HCT116 (cell line): ENCODE measurements around the gene NOC4L. TPM values are rescaled to one million over a fixed set of nuclear protein-coding genes. Genes with fewer than 3 reads are reported as not detected.

Source experiments
- ATAC-seq: fragments of 200-7000 bp; cut with Tn5 transposase; 2 replicates; pipeline ENCODE4 v1.9.1; 2020; ENCODE audit warnings: mild to moderate bottlenecking, moderate library complexity
- BruUV-seq: library from RNA; stranded (reverse); fragments of 400-500 nt; replicated peaks from 2 replicates; lab custom pipeline; 2021; lab: Mats Ljungman, UMichigan
- CTCF ChIA-PET: fragments of 300-600 bp; sonication (Branson Sonifier 250); formaldehyde crosslinking; loops from one replicate; lab custom pipeline; 2021; ENCODE audit warnings: antibody characterized with exemption; lab: Charles Lee
- POLR2A ChIA-PET: fragments of 300-600, 350-600 bp; sonication (Branson Sonifier 250); formaldehyde crosslinking; loops from one replicate; lab custom pipeline; 2021; ENCODE audit warnings: antibody characterized with exemption; lab: Charles Lee
- RAD21 ChIA-PET, 2 experiments: fragments of 300-600 bp; sonication (Branson Sonifier 250); formaldehyde crosslinking; loops; one replicate each; lab custom pipeline; 2023; ENCODE audit warnings: low total read pairs in 2 of 2; ENCODE audit not compliant: uncharacterized antibody in 2 of 2, unreplicated experiment in 2 of 2, low non-redundant PET in 1 of 2; lab: Charles Lee
- DNase-seq: peaks from one replicate; pipeline ENCODE4 v3.0.0-alpha.2; 2010; ENCODE audit warnings: low read depth, low spot score
- H2AFZ ChIP-seq: fragments of 200-600 bp; shearing (Covaris generic), sonication (generic); 2 replicates; pipeline ENCODE4 v1.6.1; 2017; ENCODE audit warnings: low read depth, mixed run types, mixed read lengths, antibody characterized with exemption, low read length; ENCODE audit not compliant: poor library complexity, severe bottlenecking
- H3K27ac ChIP-seq: 2 replicates; pipeline ENCODE4 v1.5.1; 2012; ENCODE audit warnings: low read depth, low read length
- H3K27me3 ChIP-seq: fragments of 200-600 bp; sonication (generic); 2 replicates; pipeline ENCODE4 v1.6.1; 2016; ENCODE audit warnings: mixed run types, low read length, mixed read lengths; ENCODE audit not compliant: insufficient read depth
- H3K36me3 ChIP-seq, 2 experiments: fragments of 200-500 bp in 1 of 2; fragments of 200-600 bp in 1 of 2; sonication (Bioruptor generic) in 1 of 2; sonication (generic) in 1 of 2; 2 replicates each; pipeline versions ENCODE4 v1.5.1 to v1.6.1; 2014 to 2016; ENCODE audit warnings: low read length in 2 of 2, inconsistent platforms in 1 of 2, mixed read lengths in 1 of 2, mixed run types in 1 of 2; ENCODE audit not compliant: insufficient read depth in 2 of 2, control insufficient read depth in 1 of 2
- H3K4me1 ChIP-seq, 2 experiments: fragments of 200-600 bp in 1 of 2; sonication (generic) in 1 of 2; 2 replicates each; pipeline versions ENCODE4 v1.5.1 to v1.6.1; 2012 to 2017; ENCODE audit warnings: low read length in 2 of 2, inconsistent platforms in 1 of 2, mild to moderate bottlenecking in 1 of 2, mixed read lengths in 1 of 2, mixed run types in 1 of 2, moderate library complexity in 1 of 2; ENCODE audit not compliant: insufficient read depth in 2 of 2, control insufficient read depth in 1 of 2
- H3K4me2 ChIP-seq: fragments of 200-600 bp; sonication (generic); 2 replicates; pipeline ENCODE4 v1.6.1; 2017; ENCODE audit warnings: mixed run types, low read length, mixed read lengths
- H3K4me3 ChIP-seq, 2 experiments: fragments of 200-600 bp in 1 of 2; sonication (generic) in 1 of 2; replicated peaks in 1 of 2; 2 replicates each; pipeline ENCODE4 v1.5.1; 2011 to 2016; ENCODE audit warnings: low read length in 2 of 2, control low read depth in 1 of 2, low read depth in 1 of 2, mild to moderate bottlenecking in 1 of 2, mixed read lengths in 1 of 2, mixed run types in 1 of 2
- H3K79me2 ChIP-seq: fragments of 200-600 bp; sonication (generic); 2 replicates; pipeline ENCODE4 v1.6.1; 2017; ENCODE audit warnings: mild to moderate bottlenecking, mixed run types, low read length, moderate library complexity, mixed read lengths; ENCODE audit not compliant: insufficient read depth
- H3K9ac ChIP-seq: fragments of 200-600 bp; sonication (generic); 2 replicates; pipeline ENCODE4 v1.6.1; 2016; ENCODE audit warnings: low read length, mixed read lengths
- H3K9me2 ChIP-seq: fragments of 200-600 bp; sonication (generic), shearing (Covaris generic); 2 replicates; pipeline ENCODE4 v1.6.1; 2017; ENCODE audit warnings: mixed run types, mild to moderate bottlenecking, moderate library complexity; ENCODE audit not compliant: insufficient read depth
- H3K9me3 ChIP-seq, 2 experiments: fragments of 200-500 bp in 1 of 2; fragments of 200-600 bp in 1 of 2; sonication (Bioruptor generic) in 1 of 2; sonication (generic) in 1 of 2; 2 replicates each; pipeline ENCODE4 v1.6.1; 2014 to 2017; ENCODE audit warnings: low read length in 2 of 2, mixed read lengths in 2 of 2, inconsistent platforms in 1 of 2, low read depth in 1 of 2, mild to moderate bottlenecking in 1 of 2, mixed run types in 1 of 2, moderate library complexity in 1 of 2; ENCODE audit not compliant: control insufficient read depth in 1 of 2, insufficient read depth in 1 of 2
- H4K20me1 ChIP-seq: fragments of 200-600 bp; sonication (generic), shearing (Covaris generic); 2 replicates; pipeline ENCODE4 v1.6.1; 2017; ENCODE audit warnings: mixed run types, mild to moderate bottlenecking, moderate library complexity; ENCODE audit not compliant: insufficient read depth
- ATF3 ChIP-seq: IDR thresholded peaks from 2 replicates; pipeline ENCODE4 v1.6.1; 2012
- CBX3 ChIP-seq: IDR thresholded peaks from 2 replicates; pipeline ENCODE4 v1.6.1; 2012; ENCODE audit warnings: low read depth
- CEBPB ChIP-seq: IDR thresholded peaks from 2 replicates; pipeline ENCODE4 v1.6.1; 2012; ENCODE audit warnings: low read depth
- CTCF ChIP-seq, 3 experiments: fragments of 200-600 bp in 1 of 3; sonication (generic) in 1 of 3; IDR thresholded peaks in 2 of 3; conservative IDR thresholded peaks in 1 of 3; 2 replicates each; pipeline ENCODE4 v1.5.1; 2012 to 2017; ENCODE audit warnings: low read depth in 2 of 3, low read length in 2 of 3, antibody characterized with exemption in 1 of 3, borderline replicate concordance in 1 of 3, control low read depth in 1 of 3, mild to moderate bottlenecking in 1 of 3, mixed read lengths in 1 of 3, mixed run types in 1 of 3, moderate library complexity in 1 of 3; ENCODE audit not compliant: insufficient read depth in 1 of 3
- ELF1 ChIP-seq: IDR thresholded peaks from 2 replicates; pipeline ENCODE4 v1.6.1; 2012; ENCODE audit warnings: low read depth, borderline replicate concordance
- EZH2 ChIP-seq: fragments of 200-600 bp; sonication (generic); IDR thresholded peaks from 2 replicates; pipeline ENCODE4 v1.6.1; 2017; ENCODE audit warnings: antibody characterized with exemption, mixed run types
- EZH2phosphoT487 ChIP-seq: fragments of 200-600 bp; IDR thresholded peaks from 2 replicates; pipeline ENCODE4 v1.6.1; 2018; ENCODE audit warnings: antibody characterized with exemption, borderline replicate concordance
- FOSL1 ChIP-seq: IDR thresholded peaks from 2 replicates; pipeline ENCODE4 v1.6.1; 2012; ENCODE audit warnings: low read depth
- JUND ChIP-seq: IDR thresholded peaks from 2 replicates; pipeline ENCODE4 v1.6.1; 2012
- MAX ChIP-seq: IDR thresholded peaks from 2 replicates; pipeline ENCODE4 v1.6.1; 2012
- POLR2A ChIP-seq: IDR thresholded peaks from 2 replicates; pipeline ENCODE4 v1.7.0; 2011; ENCODE audit warnings: borderline replicate concordance; ENCODE audit not compliant: insufficient read depth, insufficient read length; ENCODE audit errors: extremely low read depth
- POLR2AphosphoS5 ChIP-seq: IDR thresholded peaks from 2 replicates; pipeline ENCODE4 v1.6.1; 2011; ENCODE audit warnings: mild to moderate bottlenecking, low read depth, low read length, moderate library complexity
- REST ChIP-seq: IDR thresholded peaks from 2 replicates; pipeline ENCODE4 v1.6.1; 2012; ENCODE audit warnings: low read depth
- SIN3A ChIP-seq: IDR thresholded peaks from 2 replicates; pipeline ENCODE4 v1.6.1; 2012; ENCODE audit warnings: low read depth
- SP1 ChIP-seq: IDR thresholded peaks from 2 replicates; pipeline ENCODE4 v1.6.1; 2012; ENCODE audit warnings: low read depth
- SRF ChIP-seq: IDR thresholded peaks from 2 replicates; pipeline ENCODE4 v1.6.1; 2012; ENCODE audit warnings: low read depth
- ZBTB33 ChIP-seq: IDR thresholded peaks from 2 replicates; pipeline ENCODE4 v1.6.1; 2011; ENCODE audit warnings: mild to moderate bottlenecking, low read length, moderate library complexity; ENCODE audit not compliant: insufficient replicate concordance; ENCODE audit errors: extremely low read depth
- ZFX ChIP-seq: fragments of 450-650 bp; IDR thresholded peaks from 2 replicates; pipeline ENCODE4 v1.6.1; 2017
- intact Hi-C: fragments of 100-400 bp; cut with micrococcal nuclease; formaldehyde crosslinking; loops from 2 replicates; pipeline ENCODE4 v1.10.0; 2022
- total RNA-seq: library from RNA; stranded (reverse); gene quantifications from one replicate; pipeline ENCODE4 v1.2.1, GENCODE V29; 2021; ENCODE audit not compliant: unreplicated experiment

Gene NOC4L
- total RNA-seq, 1 experiment from 2014 or later: 47.6 TPM

- ChIA-PET RAD21 (no interaction called here), CTCF (no interaction called here), POLR2A (no interaction called here)
- ATAC-seq (no peak), DNase-seq (no peak)
- Histone ChIP-seq H3K36me3 (no peaks in the 10 kb centered on the region), H3K79me2 (no peaks in the 10 kb centered on the region), H3K4me3 (no peak overlapping the region), H3K4me2 (no peak overlapping the region), H3K27ac (no peak overlapping the region), H4K20me1 (no peaks in the 10 kb centered on the region), H3K9me3 (no peaks in the 10 kb centered on the region), H3K4me1 (peaks cover 7 to 22% of the 10 kb centered on the region in 2 experiments), H3K9ac (no peak overlapping the region), H3K9me2 (no peaks in the 10 kb centered on the region), H2AFZ (no peak overlapping the region), H3K27me3 (0 out of 2 replicates have a peak, but pooled peaks cover 6% of the 10 kb centered on the region)
- TF ChIP-seq ELF1 (no peak), POLR2A (no peak), EZH2phosphoT487 (no peak), JUND (no peak), POLR2AphosphoS5 (no peak), SP1 (no peak), CTCF (IDR thresholded peaks at IDR 0.05 in 2 of 3, conservative IDR thresholded peaks at IDR 0.05 in 1 of 3; ENCODE audit: borderline replicate concordance in 1 of 3, insufficient read depth in 1 of 3, low read depth in 2 of 3, low read length in 2 of 3) (no peak), ZFX (no peak), ATF3 (no peak), ZBTB33 (no peak), SRF (no peak), SIN3A (no peak), EZH2 (no peak), FOSL1 (no peak), REST (no peak), CBX3 (no peak), CEBPB (no peak), MAX (no peak)
- intact Hi-C loops: no loop called here
- no TSS peak for BruUV-seq
Measured at GRCh38 chr12:132186208-132186856, 42.1 kb downstream of the NOC4L start.
